ENCODE data around the gene NACAD. TPM values are rescaled to one million over a fixed set of nuclear protein-coding genes. Genes with fewer than 3 reads are reported as not detected.
A peak's percentile ranks its signal among the peaks of the same experiment; 100 is the strongest.

Gene NACAD
- total RNA-seq, 2 experiments from 2014 or later, result 0.08 to 0.14 TPM

DNA sequence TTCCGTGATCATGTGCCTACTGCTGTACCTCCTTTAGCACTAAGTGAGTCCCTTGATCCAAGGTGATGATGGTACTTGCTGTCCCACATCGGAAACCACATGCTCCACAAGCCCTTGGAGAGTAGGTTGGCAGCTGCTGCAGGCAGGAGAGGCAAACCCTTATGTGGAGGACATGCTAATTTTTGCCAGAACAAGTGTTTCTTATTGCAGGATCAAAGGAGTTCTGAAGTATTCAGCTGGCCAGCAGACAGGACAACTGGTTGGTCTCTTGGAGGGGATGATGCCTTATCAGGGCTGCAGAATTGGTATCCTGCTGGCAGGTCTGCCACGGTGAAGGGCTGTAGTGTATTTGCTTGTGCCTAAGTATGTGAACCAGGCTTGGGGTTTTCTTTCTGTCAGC lies 36.8 kb downstream of the NACAD start:
- Histone ChIP-seq H3K4me1 (ENCODE audit: insufficient read depth, low read length) (peaks cover 33% of the 10 kb centered on the region), H3K27ac (ENCODE audit: low read depth in 1 of 2, low read length in 2 of 2) (no peak overlapping the region), H3K27me3 (ENCODE audit: control insufficient read depth in 1 of 2, insufficient read depth in 2 of 2, low read length in 2 of 2) (no peaks in the 10 kb centered on the region), H3K4me3 (ENCODE audit: low read length) (no peak overlapping the region), H3K9me3 (ENCODE audit: control insufficient read depth in 1 of 2, insufficient read depth in 1 of 2, low read length in 2 of 2) (no peaks in the 10 kb centered on the region), H3K36me3 (ENCODE audit: insufficient read depth, low read length) (peaks cover 67% of the 10 kb centered on the region)
- Mint-ChIP-seq H3K4me3 (no peak overlapping the region), H3K4me1 (ENCODE audit: low read depth) (peaks cover 72% of the 10 kb centered on the region), H3K9me3 (no peaks in the 10 kb centered on the region), H3K36me3 (ENCODE audit: low read depth) (peaks cover 91% of the 10 kb centered on the region), H3K27me3 (no peaks in the 10 kb centered on the region), H3K27ac (peak overlapping the region; percentile 81)
- DNase-seq (no peak), ATAC-seq (ENCODE audit: poor library complexity) (no peak)
- TF ChIP-seq, protein P1, sequence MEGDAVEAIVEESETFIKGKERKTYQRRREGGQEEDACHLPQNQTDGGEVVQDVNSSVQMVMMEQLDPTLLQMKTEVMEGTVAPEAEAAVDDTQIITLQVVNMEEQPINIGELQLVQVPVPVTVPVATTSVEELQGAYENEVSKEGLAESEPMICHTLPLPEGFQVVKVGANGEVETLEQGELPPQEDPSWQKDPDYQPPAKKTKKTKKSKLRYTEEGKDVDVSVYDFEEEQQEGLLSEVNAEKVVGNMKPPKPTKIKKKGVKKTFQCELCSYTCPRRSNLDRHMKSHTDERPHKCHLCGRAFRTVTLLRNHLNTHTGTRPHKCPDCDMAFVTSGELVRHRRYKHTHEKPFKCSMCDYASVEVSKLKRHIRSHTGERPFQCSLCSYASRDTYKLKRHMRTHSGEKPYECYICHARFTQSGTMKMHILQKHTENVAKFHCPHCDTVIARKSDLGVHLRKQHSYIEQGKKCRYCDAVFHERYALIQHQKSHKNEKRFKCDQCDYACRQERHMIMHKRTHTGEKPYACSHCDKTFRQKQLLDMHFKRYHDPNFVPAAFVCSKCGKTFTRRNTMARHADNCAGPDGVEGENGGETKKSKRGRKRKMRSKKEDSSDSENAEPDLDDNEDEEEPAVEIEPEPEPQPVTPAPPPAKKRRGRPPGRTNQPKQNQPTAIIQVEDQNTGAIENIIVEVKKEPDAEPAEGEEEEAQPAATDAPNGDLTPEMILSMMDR (IDR thresholded peaks at IDR 0.05), result no peak
- intact Hi-C loops (cut with DNase I, micrococcal nuclease), result no loop called here
- POLR2A ChIA-PET, result interaction anchor here (1.4 to 1.6 kb wide), 3 partner anchors 20 to 78 kb away, joined by 3 to 8 read pairs (median 5); no protein-coding TSS in a partner anchor
- CTCF ChIA-PET, result interaction anchor here (1.4 to 1.6 kb wide), 2 partner anchors 51 to 79 kb away, joined by 3 to 4 read pairs; no protein-coding TSS in a partner anchor

DNA sequence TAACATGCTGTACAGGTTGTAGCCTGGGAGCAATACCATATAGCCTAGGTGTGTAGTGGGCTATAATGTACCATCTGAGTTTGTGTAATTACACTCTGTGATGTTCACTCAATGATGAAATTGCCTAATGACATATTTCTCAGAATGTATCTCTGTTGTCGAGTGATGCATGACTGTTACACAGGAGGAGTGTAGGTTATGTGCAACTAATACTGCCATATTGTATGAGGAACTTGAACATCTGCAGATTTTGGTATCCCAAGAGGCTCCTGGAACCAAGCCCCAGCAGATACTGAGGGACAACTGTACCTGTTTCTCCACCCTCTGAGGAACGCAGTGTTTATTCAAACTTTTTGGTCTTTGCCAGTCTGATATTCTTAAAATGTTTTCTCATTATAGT lies 38.6 kb downstream of the NACAD start:
- intact Hi-C loops (cut with DNase I, micrococcal nuclease), result no loop called here

DNA sequence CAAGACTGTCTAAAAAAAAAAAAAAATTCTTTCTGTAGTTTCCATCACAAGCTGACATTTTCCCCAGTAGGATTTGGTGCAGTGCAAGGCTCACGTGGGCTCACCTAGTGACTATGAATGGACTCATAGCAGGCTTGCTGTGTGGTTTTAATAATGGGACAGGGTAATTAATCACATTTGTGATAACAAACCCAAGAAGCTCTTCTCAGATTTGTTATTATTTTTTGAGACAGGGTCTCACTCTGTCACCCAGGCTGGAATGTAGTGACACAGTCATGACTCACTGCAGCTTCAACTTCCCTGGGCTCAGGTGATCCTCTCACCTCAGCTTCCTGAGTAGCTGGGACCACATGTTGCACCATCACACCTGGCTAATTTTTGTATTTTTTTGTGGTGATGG lies 40.0 kb downstream of the NACAD start:
- no peaks in the 10 kb centered on the region for H3K27me3 ChIP-seq (ENCODE audit: control insufficient read depth in 1 of 2, insufficient read depth in 2 of 2, low read length in 2 of 2)
- no peak for ATAC-seq (ENCODE audit: poor library complexity)
- peak in 1 of 14 experiments; percentile 54 for DNase-seq
- Mint-ChIP-seq H3K27ac (peak overlapping the region; percentile 50), H3K4me3 (no peak overlapping the region), H3K4me1 (ENCODE audit: low read depth) (peaks cover 69% of the 10 kb centered on the region), H3K36me3 (ENCODE audit: low read depth) (peaks cover 95% of the 10 kb centered on the region), H3K27me3 (no peaks in the 10 kb centered on the region), H3K9me3 (no peaks in the 10 kb centered on the region)
- peak overlapping the region in 1 of 2 donors; percentile 2 for H3K27ac ChIP-seq (ENCODE audit: low read depth in 1 of 2, low read length in 2 of 2)
- intact Hi-C loops (cut with DNase I, micrococcal nuclease), result no loop called here
- TF ChIP-seq, protein P1 (IDR thresholded peaks at IDR 0.05), result no peak
- POLR2A ChIA-PET, result interaction anchor here (1.1 to 1.6 kb wide), 4 partner anchors 12 to 70 kb away, joined by 3 to 9 read pairs (median 6); partner anchors contain the start of gene MYO1G
- H3K4me1 ChIP-seq (ENCODE audit: insufficient read depth, low read length), result peaks cover 20% of the 10 kb centered on the region
- H3K36me3 ChIP-seq (ENCODE audit: insufficient read depth, low read length), result peaks cover 86% of the 10 kb centered on the region
- H3K4me3 ChIP-seq (ENCODE audit: low read length), result no peak overlapping the region
- CTCF ChIA-PET, result interaction anchor here (1.1 to 2.2 kb wide), 3 partner anchors 71 to 87 kb away, joined by 4 to 8 read pairs (median 4); no protein-coding TSS in a partner anchor
- no peaks in the 10 kb centered on the region for H3K9me3 ChIP-seq (ENCODE audit: control insufficient read depth in 1 of 2, insufficient read depth in 1 of 2, low read length in 2 of 2)

More for the DNA sequence above, 38.6 kb downstream of the NACAD start:
- H3K4me1 Mint-ChIP-seq (ENCODE audit: low read depth), result peaks cover 72% of the 10 kb centered on the region
- no peaks in the 10 kb centered on the region for H3K27me3 Mint-ChIP-seq
- H3K27me3 ChIP-seq (ENCODE audit: control insufficient read depth in 1 of 2, insufficient read depth in 2 of 2, low read length in 2 of 2), result no peaks in the 10 kb centered on the region
- DNase-seq (no peak), ATAC-seq (ENCODE audit: poor library complexity) (no peak)
- H3K36me3 ChIP-seq (ENCODE audit: insufficient read depth, low read length), result peaks cover 82% of the 10 kb centered on the region
- H3K4me1 ChIP-seq (ENCODE audit: insufficient read depth, low read length), result peaks cover 28% of the 10 kb centered on the region
- TF ChIP-seq, protein P1 (IDR thresholded peaks at IDR 0.05), result no peak
- ChIA-PET CTCF (interaction anchor here (1.6 kb wide), 1 partner anchor 77 kb away, joined by 4 read pairs; no protein-coding TSS in a partner anchor), POLR2A (interaction anchor here (1.7 kb wide), 1 partner anchor 16 kb away, joined by 4 read pairs; no protein-coding TSS in a partner anchor)
- H3K9me3 ChIP-seq (ENCODE audit: control insufficient read depth in 1 of 2, insufficient read depth in 1 of 2, low read length in 2 of 2), result no peaks in the 10 kb centered on the region
- H3K9me3 Mint-ChIP-seq, result no peaks in the 10 kb centered on the region
- no peak overlapping the region for H3K27ac ChIP-seq (ENCODE audit: low read depth in 1 of 2, low read length in 2 of 2)
- H3K36me3 Mint-ChIP-seq (ENCODE audit: low read depth), result peaks cover 94% of the 10 kb centered on the region
- no peak overlapping the region for H3K4me3 Mint-ChIP-seq
- H3K27ac Mint-ChIP-seq, result peak overlapping the region; percentile 70
- no peak overlapping the region for H3K4me3 ChIP-seq (ENCODE audit: low read length)
